Activated B cell treated with CpG ODN at 0.5 μM for 24 hours (primary cell): ENCODE results near the gene ZFYVE27. TPM values are rescaled to one million over a fixed set of nuclear protein-coding genes. Genes with fewer than 3 reads are reported as not detected.
"Not testable (repeated sequence)": the region's sequence is repeated elsewhere in the genome, so short reads cannot be mapped to it uniquely, and the experiment has no call there.

Source experiments
- ATAC-seq: fragments of 200-7000 bp; cut with Tn5 transposase; one replicate; pipeline ENCODE4 v1.10.0; 2021; ENCODE audit warnings: low read depth, mild to moderate bottlenecking, moderate library complexity
- CTCF ChIA-PET: fragments of 350-600 bp; sonication (Branson Sonifier 250); formaldehyde crosslinking; loops from one replicate; lab custom pipeline; 2021; ENCODE audit warnings: antibody characterized with exemption; lab: Charles Lee
- POLR2A ChIA-PET: fragments of 350-600 bp; sonication (Branson Sonifier 250); formaldehyde crosslinking; loops from one replicate; lab custom pipeline; 2021; ENCODE audit warnings: antibody characterized with exemption; lab: Charles Lee
- DNase-seq: peaks from one replicate; pipeline ENCODE4 v3.0.0; 2022
- H3K27ac Mint-ChIP-seq: one replicate; pipeline ENCODE4 v1.8.0; 2020; ENCODE audit warnings: mixed read lengths
- H3K27me3 Mint-ChIP-seq: one replicate; pipeline ENCODE4 v1.8.0; 2021; ENCODE audit warnings: mixed read lengths
- H3K36me3 Mint-ChIP-seq: one replicate; pipeline ENCODE4 v1.8.0; 2021; ENCODE audit warnings: low read depth, mixed read lengths
- H3K4me1 Mint-ChIP-seq: one replicate; pipeline ENCODE4 v1.8.0; 2021; ENCODE audit warnings: mixed read lengths
- H3K4me3 Mint-ChIP-seq: one replicate; pipeline ENCODE4 v1.8.0; 2020; ENCODE audit warnings: mild to moderate bottlenecking, mixed read lengths
- H3K9me3 Mint-ChIP-seq: one replicate; pipeline ENCODE4 v1.8.0; 2020; ENCODE audit warnings: mixed read lengths
- CTCF ChIP-seq: fragments of 200-600 bp; IDR thresholded peaks from one replicate; pipeline ENCODE4 v1.8.0; 2022; ENCODE audit warnings: antibody characterized with exemption, mild to moderate bottlenecking
- intact Hi-C: fragments of 100-400 bp; cut with micrococcal nuclease; formaldehyde crosslinking; loops from one replicate; pipeline ENCODE4 v1.15.1; 2024
- total RNA-seq: library from RNA; stranded (reverse); gene quantifications from 2 replicates; pipeline ENCODE4 v1.2.3, GENCODE V29; 2022

ZFYVE27 gene
- total RNA-seq: 45.3 and 65.7 TPM in 2 replicates

- Mint-ChIP-seq H3K4me1 (peaks cover 47% of the 10 kb centered on the region), H3K27ac (peak within 1 kb of the TSS; percentile 97), H3K27me3 (no peaks in the 10 kb centered on the region), H3K4me3 (peak within 1 kb of the TSS; percentile 97), H3K36me3 (peaks cover 29% of the 10 kb centered on the region), H3K9me3 (no peaks in the 10 kb centered on the region)
- DNase-seq (peak; percentile 94), ATAC-seq (peak; percentile 90)
- ChIA-PET POLR2A (interaction anchor here (0.6 to 2.1 kb wide), 20 partner anchors 10 to 1884 kb away, joined by 3 to 44 read pairs (median 4); partner anchors contain the start of genes AVPI1, GOT1, MARVELD1 and PI4K2A), CTCF (interaction anchor here (0.6 to 3.4 kb wide), 8 partner anchors 28 to 458 kb away, joined by 3 to 21 read pairs (median 6); partner anchors contain the start of gene AVPI1)
- intact Hi-C loops: loop anchor here (1.0 to 10.0 kb wide), 6 partner anchors 22 to 710 kb away; partner anchors contain the start of genes AVPI1, HPS1, MMS19 and MORN4
- no peak for TF ChIP-seq CTCF
Measured at GRCh38 chr10:97736902-97737769, at the start of gene ZFYVE27. Gene ZFYVE27, plus strand, starts transcription at chr10:97737128. Its CDS starts 1,350 bp downstream, at chr10:97738478.

- DNase-seq (no peak), ATAC-seq (no peak)
- intact Hi-C loops: loop anchor here (1.0 to 5.0 kb wide), 8 partner anchors 11 to 354 kb away; partner anchors contain the start of genes MMS19, MORN4, PI4K2A and RRP12
- CTCF ChIA-PET: interaction anchor here (0.8 to 2.6 kb wide), 9 partner anchors 11 to 357 kb away, joined by 3 to 36 read pairs (median 8); partner anchors contain the start of gene ZFYVE27
- Mint-ChIP-seq H3K27me3 (no peaks in the 10 kb centered on the region), H3K27ac (peak overlapping the region; percentile 46), H3K4me3 (peak overlapping the region; percentile 87), H3K36me3 (no peaks in the 10 kb centered on the region), H3K4me1 (peaks cover 9% of the 10 kb centered on the region), H3K9me3 (no peaks in the 10 kb centered on the region)
- POLR2A ChIA-PET: interaction anchor here (0.7 to 2.9 kb wide), 6 partner anchors 10 to 48 kb away, joined by 3 to 44 read pairs (median 4); partner anchors contain the start of genes MARVELD1 and ZFYVE27
- no peak for TF ChIP-seq CTCF
Measured at GRCh38 chr10:97687785-97688781, 48.8 kb upstream of the ZFYVE27 start.

GRCh38 chr10:97689559-97690020 is 47.3 kb upstream of the ZFYVE27 start:
- no peak for ATAC-seq
- DNase-seq: no peak
- intact Hi-C loops: loop anchor here (5.0 kb wide), 1 partner anchor 353 kb away; no protein-coding TSS in a partner anchor
- peaks cover 9% of the 10 kb centered on the region for H3K4me1 Mint-ChIP-seq
- no peak overlapping the region for H3K27ac Mint-ChIP-seq
- POLR2A ChIA-PET: no interaction called here
- CTCF ChIA-PET: no interaction called here
- H3K27me3 Mint-ChIP-seq: no peaks in the 10 kb centered on the region
- no peaks in the 10 kb centered on the region for H3K9me3 Mint-ChIP-seq
- H3K4me3 Mint-ChIP-seq: no peak overlapping the region
- no peak for TF ChIP-seq CTCF
- H3K36me3 Mint-ChIP-seq: no peaks in the 10 kb centered on the region

GRCh38 chr10:97690133-97690532 is 46.8 kb upstream of the ZFYVE27 start:
- no peaks in the 10 kb centered on the region for H3K9me3 Mint-ChIP-seq
- POLR2A ChIA-PET: no interaction called here
- ATAC-seq: no peak
- DNase-seq: no peak
- no peak overlapping the region for H3K4me3 Mint-ChIP-seq
- H3K27me3 Mint-ChIP-seq: no peaks in the 10 kb centered on the region
- H3K27ac Mint-ChIP-seq: no peak overlapping the region
- CTCF ChIA-PET: no interaction called here
- TF ChIP-seq CTCF: no peak
- peaks cover 9% of the 10 kb centered on the region for H3K4me1 Mint-ChIP-seq
- no peaks in the 10 kb centered on the region for H3K36me3 Mint-ChIP-seq
- intact Hi-C loops: no loop called here

GRCh38 chr10:97698072-97698655 is 38.8 kb upstream of the ZFYVE27 start:
- POLR2A ChIA-PET, H3K4me1 Mint-ChIP-seq, H3K27ac Mint-ChIP-seq, H3K4me3 Mint-ChIP-seq, ATAC-seq, intact Hi-C loops, H3K36me3 Mint-ChIP-seq, DNase-seq, H3K27me3 Mint-ChIP-seq, H3K9me3 Mint-ChIP-seq: not testable (repeated sequence)
- CTCF ChIA-PET: interaction anchor here (0.8 kb wide), 1 partner anchor 11 kb away, joined by 3 read pairs; no protein-coding TSS in a partner anchor
